A673 (cell line): Measurements from ENCODE around the gene ELAVL1.

Source experiments
- CTCF ChIP-seq: fragments of 300-800, 200-600 bp; sonication (generic); conservative IDR thresholded peaks from 2 replicates; pipeline ENCODE4 v1.5.1; 2017; ENCODE audit warnings: low read depth, mild to moderate bottlenecking, antibody characterized with exemption, low read length, moderate library complexity, mixed read lengths
- EZH2 ChIP-seq: fragments of 200-600 bp; sonication (generic); IDR thresholded peaks from 2 replicates; pipeline ENCODE4 v1.6.1; 2017; ENCODE audit warnings: borderline replicate concordance, low read depth, mild to moderate bottlenecking, mixed read lengths, antibody characterized with exemption, low read length; ENCODE audit not compliant: poor library complexity, severe bottlenecking

GRCh38 chr19:8001995-8002849 lies 3.2 kb downstream of the ELAVL1 start:
- TF ChIP-seq CTCF (peak; percentile 98), EZH2 (no peak)
